HEK293T (cell line): Measurements from ENCODE around the gene PCDHA1.
A peak's percentile ranks its signal among the peaks of the same experiment; 100 is the strongest.

ENCODE experiments used
- CTCF ChIA-PET: fragments of 350-600 bp; formaldehyde crosslinking; extraction: SDS; loops from one replicate; lab custom pipeline; 2021; ENCODE audit warnings: antibody characterized with exemption, inconsistent platforms; lab: Yijun Ruan, JAX
- POLR2A ChIA-PET: fragments of 350-600 bp; formaldehyde crosslinking; extraction: SDS; loops from one replicate; lab custom pipeline; 2020; ENCODE audit warnings: antibody characterized with exemption, inconsistent platforms; lab: Yijun Ruan, JAX
- DNase-seq: peaks from one replicate; pipeline ENCODE4 v3.0.0; 2012; ENCODE audit warnings: mixed read lengths; ENCODE audit errors: extremely low spot score
- ARNT ChIP-seq: fragments of 450-650 bp; IDR thresholded peaks from 2 replicates; pipeline ENCODE4 v1.6.1; 2017; ENCODE audit warnings: mild to moderate bottlenecking
- BHLHE40 ChIP-seq: fragments of 450-650 bp; IDR thresholded peaks from 2 replicates; pipeline ENCODE4 v1.6.1; 2016; ENCODE audit warnings: mild to moderate bottlenecking, moderate library complexity, borderline replicate concordance
- CTBP1 ChIP-seq: fragments of 450-650 bp; IDR thresholded peaks from 2 replicates; pipeline ENCODE4 v1.6.1; 2016; ENCODE audit warnings: borderline replicate concordance
- ELF4 ChIP-seq: fragments of 450-650 bp; IDR thresholded peaks from 2 replicates; pipeline ENCODE4 v1.6.1; 2017; ENCODE audit warnings: antibody characterized with exemption
- FOXA1 ChIP-seq: fragments of 450-650 bp; IDR thresholded peaks from 2 replicates; pipeline ENCODE4 v1.6.1; 2016; ENCODE audit warnings: mild to moderate bottlenecking
- FOXK2 ChIP-seq: fragments of 450-650 bp; IDR thresholded peaks from 2 replicates; pipeline ENCODE4 v1.6.1; 2016; ENCODE audit warnings: mild to moderate bottlenecking
- FOXM1 ChIP-seq: fragments of 450-650 bp; IDR thresholded peaks from 2 replicates; pipeline ENCODE4 v1.6.1; 2017; ENCODE audit warnings: mild to moderate bottlenecking, borderline replicate concordance
- HDGF ChIP-seq: fragments of 450-650 bp; IDR thresholded peaks from 2 replicates; pipeline ENCODE4 v1.6.1; 2017; ENCODE audit warnings: antibody characterized with exemption, borderline replicate concordance
- L3MBTL2 ChIP-seq: fragments of 450-650 bp; conservative IDR thresholded peaks from 2 replicates; pipeline ENCODE4 v1.6.1; 2016; ENCODE audit warnings: mild to moderate bottlenecking
- LEF1 ChIP-seq: fragments of 450-650 bp; IDR thresholded peaks from 2 replicates; pipeline ENCODE4 v1.6.1; 2017; ENCODE audit warnings: mild to moderate bottlenecking, borderline replicate concordance
- NFRKB ChIP-seq: fragments of 450-650 bp; IDR thresholded peaks from 2 replicates; pipeline ENCODE4 v1.6.1; 2016; ENCODE audit warnings: mild to moderate bottlenecking, moderate library complexity
- SP1 ChIP-seq: fragments of 450-650 bp; IDR thresholded peaks from 2 replicates; pipeline ENCODE4 v1.6.1; 2017
- SUZ12 ChIP-seq: fragments of 450-650 bp; IDR thresholded peaks from 2 replicates; pipeline ENCODE4 v1.6.1; 2016; ENCODE audit warnings: mild to moderate bottlenecking
- TARDBP ChIP-seq: fragments of 450-650 bp; IDR thresholded peaks from 2 replicates; pipeline ENCODE4 v1.6.1; 2016
- ZNF384 ChIP-seq: fragments of 450-650 bp; IDR thresholded peaks from 2 replicates; pipeline ENCODE4 v1.6.1; 2016
- TF ChIP-seq, protein P1 (sequence below): fragments of 450-650 bp; IDR thresholded peaks from 2 replicates; pipeline ENCODE4 v1.6.1; 2016

The PCDHA1 gene

DNA sequence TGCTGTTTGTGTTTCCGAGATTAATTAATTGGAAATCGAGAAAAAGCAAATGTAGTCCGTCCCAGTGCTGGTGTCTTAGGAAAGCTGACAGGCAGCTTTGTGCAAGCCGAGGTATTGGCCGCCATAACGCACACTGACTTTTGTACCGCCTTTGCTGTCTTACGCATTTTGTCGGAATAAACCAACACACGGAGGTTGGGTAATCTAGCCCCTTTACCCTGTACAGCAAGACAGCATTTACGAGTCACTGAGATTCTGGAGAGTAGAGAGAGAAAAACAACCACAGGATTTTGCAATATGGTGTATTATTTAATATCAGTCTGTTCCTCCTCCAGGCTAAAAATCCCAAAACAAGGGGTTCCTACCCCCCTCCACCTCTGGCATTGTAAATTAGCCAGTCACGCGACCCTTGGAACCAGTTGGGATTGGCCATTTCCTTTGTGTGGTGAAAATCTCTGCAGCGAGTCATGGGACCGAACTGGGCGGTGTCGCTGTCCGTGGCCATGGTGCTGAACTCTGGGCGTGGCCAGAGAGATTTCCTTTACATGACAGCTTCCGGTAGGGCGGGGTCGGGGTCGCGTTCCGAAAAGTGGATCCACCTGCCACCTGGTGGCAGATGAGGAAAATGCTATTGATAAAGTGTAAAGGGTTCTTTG lies 255.0 kb downstream of the PCDHA1 start:
- POLR2A ChIA-PET, result interaction anchor here (0.6 to 2.2 kb wide), 8 partner anchors 29 to 199 kb away, joined by 3 to 33 read pairs (median 4); partner anchors contain the start of genes PCDHA10, PCDHA11 and PCDHAC1
- TF ChIP-seq FOXM1 (no peak), ZNF384 (no peak), HDGF (no peak), LEF1 (no peak), TARDBP (no peak), ELF4 (no peak), FOXK2 (no peak), CTBP1 (no peak), SUZ12 (no peak), NFRKB (no peak), ARNT (no peak), SP1 (no peak), FOXA1 (no peak), L3MBTL2 (no peak)
- TF ChIP-seq, protein P1, sequence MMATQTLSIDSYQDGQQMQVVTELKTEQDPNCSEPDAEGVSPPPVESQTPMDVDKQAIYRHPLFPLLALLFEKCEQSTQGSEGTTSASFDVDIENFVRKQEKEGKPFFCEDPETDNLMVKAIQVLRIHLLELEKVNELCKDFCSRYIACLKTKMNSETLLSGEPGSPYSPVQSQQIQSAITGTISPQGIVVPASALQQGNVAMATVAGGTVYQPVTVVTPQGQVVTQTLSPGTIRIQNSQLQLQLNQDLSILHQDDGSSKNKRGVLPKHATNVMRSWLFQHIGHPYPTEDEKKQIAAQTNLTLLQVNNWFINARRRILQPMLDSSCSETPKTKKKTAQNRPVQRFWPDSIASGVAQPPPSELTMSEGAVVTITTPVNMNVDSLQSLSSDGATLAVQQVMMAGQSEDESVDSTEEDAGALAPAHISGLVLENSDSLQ, result no peak
- CTCF ChIA-PET, result interaction anchor here (0.6 to 3.7 kb wide), 13 partner anchors 8 to 300 kb away, joined by 3 to 80 read pairs (median 5); partner anchors contain the start of genes PCDHA10, PCDHA11, PCDHA8 and PCDHAC1
- peak; percentile 91 for DNase-seq

DNA sequence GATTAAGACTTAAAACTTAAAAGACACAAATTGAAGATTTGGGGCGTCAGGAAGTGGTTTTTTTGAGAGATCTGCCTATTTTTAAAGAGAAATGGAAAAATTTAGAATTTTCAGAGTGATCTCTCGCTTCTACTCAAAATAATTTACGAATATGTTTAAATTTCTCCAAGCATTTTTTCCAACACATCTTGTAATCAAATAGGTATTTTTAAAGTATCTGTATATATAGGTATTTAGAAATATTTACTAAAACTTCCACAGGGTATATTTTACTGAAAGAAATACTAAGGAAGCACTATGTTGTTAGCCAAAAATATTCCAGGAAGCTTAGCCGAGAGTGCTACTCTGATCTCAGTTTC lies 255.5 kb downstream of the PCDHA1 start:
- ChIA-PET POLR2A (interaction anchor here (0.6 to 2.2 kb wide), 3 partner anchors 115 to 185 kb away, joined by 4 to 33 read pairs (median 9); partner anchors contain the start of genes PCDHA10 and PCDHA11), CTCF (interaction anchor here (0.8 to 3.7 kb wide), 7 partner anchors 8 to 200 kb away, joined by 3 to 80 read pairs (median 7); partner anchors contain the start of genes PCDHA10, PCDHA11, PCDHA8 and PCDHAC1)
- no peak for DNase-seq
- TF ChIP-seq BHLHE40, result no peak
- no peak for TF ChIP-seq FOXK2
- TF ChIP-seq LEF1, result no peak
- no peak for TF ChIP-seq FOXM1
- no peak for TF ChIP-seq ZNF384
- TF ChIP-seq, protein P1, result no peak
- no peak for TF ChIP-seq NFRKB
- no peak for TF ChIP-seq TARDBP
- TF ChIP-seq ELF4, result no peak
- TF ChIP-seq ARNT, result no peak
- TF ChIP-seq HDGF, result no peak
- TF ChIP-seq SUZ12, result no peak
- no peak for TF ChIP-seq CTBP1

DNA sequence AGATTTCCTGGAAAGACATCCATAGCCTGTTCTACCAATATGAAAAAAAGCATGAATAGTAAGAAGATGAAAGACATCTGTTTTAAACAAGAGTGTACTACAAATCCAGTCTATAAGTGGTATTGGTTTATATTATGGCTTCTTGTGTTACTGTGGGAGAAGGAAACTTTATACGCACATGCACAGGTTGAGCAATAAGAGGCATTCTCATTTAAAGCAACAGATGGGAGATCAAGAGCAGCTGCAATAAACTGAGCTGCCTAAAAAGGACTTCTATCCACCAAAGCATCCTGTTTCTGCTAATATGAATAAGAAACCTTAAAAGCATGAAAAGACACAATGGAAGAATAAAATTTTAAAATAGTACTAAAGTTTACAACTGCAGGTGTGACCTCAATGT lies 256.6 kb downstream of the PCDHA1 start:
- POLR2A ChIA-PET, result no interaction called here
- DNase-seq, result no peak
- CTCF ChIA-PET, result interaction anchor here (3.7 kb wide), 1 partner anchor 174 kb away, joined by 80 read pairs; the partner anchor contains the start of gene PCDHA11
- TF ChIP-seq NFRKB, result no peak
- no peak for TF ChIP-seq ZNF384
- TF ChIP-seq, protein P1, result no peak
- no peak for TF ChIP-seq FOXA1
- no peak for TF ChIP-seq L3MBTL2
- TF ChIP-seq SP1, result no peak
- no peak for TF ChIP-seq FOXM1
- TF ChIP-seq LEF1, result no peak
- TF ChIP-seq FOXK2, result no peak
- TF ChIP-seq HDGF, result no peak
- no peak for TF ChIP-seq ARNT

DNA sequence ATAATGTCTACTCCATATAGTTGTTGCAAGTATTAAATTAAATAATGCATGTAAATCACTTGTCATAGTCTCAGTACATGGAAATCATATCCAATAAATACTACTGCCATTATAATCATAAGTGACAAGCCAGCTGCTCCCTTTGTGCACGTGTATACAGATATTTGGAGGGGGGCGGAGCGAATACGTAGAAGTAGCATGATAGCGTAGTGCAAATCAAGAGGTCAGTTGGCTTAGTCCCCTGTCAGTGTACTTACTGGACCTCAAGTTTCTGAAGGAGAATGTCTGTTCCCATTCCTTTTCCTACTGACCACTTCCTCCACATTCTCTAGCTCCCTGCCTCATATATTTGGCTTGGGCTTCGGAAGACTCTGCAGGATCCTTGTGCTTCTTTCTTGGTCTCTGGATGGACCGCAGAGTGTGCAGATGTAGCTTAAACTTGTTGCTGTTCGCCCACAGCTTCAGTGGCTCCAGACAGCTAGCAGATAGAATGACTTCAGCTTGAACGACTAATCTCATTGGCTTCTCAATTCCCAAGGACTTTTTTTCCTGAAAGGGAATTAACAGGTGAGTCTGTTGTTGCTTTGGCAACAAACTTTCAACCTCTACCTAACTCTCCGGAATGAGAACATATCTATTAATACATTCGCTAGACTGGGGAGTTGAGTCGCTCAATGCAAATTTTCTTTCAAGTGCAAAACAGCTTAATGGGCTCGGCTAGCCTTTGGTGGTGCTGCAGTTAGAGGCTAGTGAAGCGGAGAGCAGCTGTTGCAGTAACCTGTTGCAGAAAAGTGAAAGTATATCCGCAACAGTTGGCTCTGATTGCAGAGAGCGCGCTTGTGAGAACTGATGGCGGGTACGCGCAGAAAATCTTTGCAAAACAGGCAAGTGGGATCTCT lies 264.9 kb downstream of the PCDHA1 start, which contains the start of gene PCDHB1:
TSS of gene PCDHB1 (plus strand) at position 753 of the 899 bp plus-strand sequence. CDS start at position 850, 97 bp downstream.
- ChIA-PET CTCF (interaction anchor here (0.6 to 0.7 kb wide), 3 partner anchors 84 to 547 kb away, joined by 3 read pairs; partner anchors contain the start of gene PCDHB5), POLR2A (no interaction called here)
- no peak for TF ChIP-seq TARDBP
- no peak for TF ChIP-seq FOXA1
- TF ChIP-seq NFRKB, result no peak
- no peak for TF ChIP-seq L3MBTL2
- TF ChIP-seq ZNF384, result no peak
- TF ChIP-seq LEF1, result no peak
- TF ChIP-seq ELF4, result no peak
- no peak for TF ChIP-seq ARNT
- TF ChIP-seq, protein P1, result no peak
- no peak for TF ChIP-seq CTBP1
- no peak for TF ChIP-seq HDGF
- no peak for DNase-seq

DNA sequence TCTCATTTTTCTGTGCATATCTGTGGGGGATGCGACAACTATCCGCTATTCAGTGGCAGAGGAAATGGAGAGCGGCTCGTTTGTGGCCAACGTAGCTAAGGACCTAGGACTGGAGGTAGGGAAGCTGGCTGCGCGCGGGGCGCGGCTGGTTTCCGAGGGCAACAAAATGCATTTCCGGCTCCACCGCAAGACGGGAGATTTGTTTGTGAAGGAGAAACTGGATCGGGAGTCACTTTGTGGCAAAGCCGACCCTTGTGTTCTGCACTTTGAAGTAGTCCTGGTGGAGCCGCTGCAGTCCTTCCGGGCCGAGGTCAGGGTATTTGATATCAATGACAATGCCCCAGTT lies 265.6 kb downstream of the PCDHA1 start:
- TF ChIP-seq ZNF384, result no peak
- no peak for TF ChIP-seq TARDBP
- no peak for TF ChIP-seq ARNT
- TF ChIP-seq NFRKB, result no peak
- TF ChIP-seq ELF4, result no peak
- no peak for TF ChIP-seq L3MBTL2
- no peak for TF ChIP-seq CTBP1
- TF ChIP-seq SP1, result no peak
- TF ChIP-seq, protein P1, result no peak
- no peak for TF ChIP-seq FOXM1
- CTCF ChIA-PET, result no interaction called here
- DNase-seq, result no peak
- POLR2A ChIA-PET, result no interaction called here
